HepG2 (cell line): ENCODE results near the gene TNFRSF6B. TPM values are rescaled to one million over a fixed set of nuclear protein-coding genes. Genes with fewer than 3 reads are reported as not detected.

ENCODE experiments used
- PAF1 ChIP-seq: IDR thresholded peaks from 2 replicates; pipeline ENCODE4 v1.6.1; 2016; ENCODE audit warnings: missing genetic modification reagents, missing compliant biosample characterization
- TAF15 ChIP-seq: fragments of 200-400 bp; formaldehyde crosslinking; IDR thresholded peaks from one replicate; pipeline ENCODE4 v1.6.1; 2018; ENCODE audit warnings: mild to moderate bottlenecking, low read depth, low read length; ENCODE audit not compliant: poor library complexity, severe bottlenecking
- ZNF563 ChIP-seq: sonication (generic); formaldehyde crosslinking; IDR thresholded peaks from 2 replicates; pipeline ENCODE4 v1.8.0; 2022; ENCODE audit warnings: mild to moderate bottlenecking, moderate library complexity, missing genetic modification reagents
- polyA plus RNA-seq, 8 experiments: library from polyadenylated mRNA; depleted of rRNA in 3 of 8; stranded (reverse) in 7 of 8; unstranded in 1 of 8; fragments of >200 nt; fragmentation: Illumina TruSeq in 4 of 8; extraction: Trizol in 4 of 8; gene quantifications; 2 replicates each; pipeline versions ENCODE4 v1.2.1 to v1.2.3, GENCODE V29; 2011 to 2016; ENCODE audit warnings: low read depth in 4 of 8, missing spikeins in 1 of 8, mixed read lengths in 1 of 8; ENCODE audit not compliant: insufficient read depth in 1 of 8
- total RNA-seq, 5 experiments: library from RNA; depleted of rRNA; stranded (reverse); fragments of >200 nt; fragmentation: Illumina TruSeq; extraction: Trizol; gene quantifications; 2 replicates each; pipeline ENCODE4 v1.2.3, GENCODE V29; 2016; ENCODE audit warnings: low read depth in 1 of 5
- TF ChIP-seq, protein P1 (sequence below), 2 experiments: fragments of 450-650 bp in 1 of 2; sonication (generic) in 1 of 2; formaldehyde crosslinking in 1 of 2; IDR thresholded peaks; 2 replicates each; pipeline versions ENCODE4 v1.6.1 to v1.8.0; 2016 to 2022; ENCODE audit warnings: antibody characterized with exemption in 1 of 2, mild to moderate bottlenecking in 1 of 2, missing genetic modification reagents in 1 of 2

The TNFRSF6B gene
- total and polyA plus RNA-seq, 2 of the 13 experiments (the other 11 are each of a cell fraction or from before 2014, with no cell fraction given), result 0.24 TPM; not detected in 1

DNA sequence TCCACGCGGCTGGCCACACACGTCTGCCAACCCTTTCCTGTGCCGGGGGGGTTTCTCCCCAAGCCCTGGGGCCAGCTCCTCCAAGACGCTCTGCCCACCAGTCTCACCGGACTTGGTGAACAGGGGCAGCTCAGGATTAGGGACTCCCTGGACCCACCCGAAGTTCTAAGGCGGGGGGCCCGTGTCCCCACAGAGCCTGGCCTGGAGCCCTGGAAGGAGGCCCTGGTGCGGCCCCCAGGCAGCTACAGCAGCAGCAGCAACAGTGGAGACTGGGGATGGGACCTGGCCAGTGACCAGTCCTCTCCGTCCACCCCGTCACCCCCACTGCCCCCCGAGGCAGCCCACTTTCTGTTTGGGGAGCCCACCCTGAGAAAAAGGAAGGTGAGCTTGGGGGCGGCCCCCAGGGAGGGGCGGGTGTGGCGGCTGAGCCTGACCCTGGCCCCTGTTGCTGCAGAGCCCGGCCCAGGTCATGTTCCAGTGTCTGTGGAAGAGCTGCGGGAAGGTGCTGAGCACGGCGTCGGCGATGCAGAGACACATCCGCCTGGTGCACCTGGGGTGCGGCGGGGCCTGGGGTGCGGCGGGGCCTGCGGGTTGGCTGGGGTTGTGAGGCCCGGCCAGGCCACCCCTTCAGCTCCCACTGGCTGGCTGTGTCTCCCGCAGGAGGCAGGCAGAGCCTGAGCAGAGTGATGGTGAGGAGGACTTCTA lies 45.4 kb downstream of the TNFRSF6B start (continued):
- TF ChIP-seq, protein P1, sequence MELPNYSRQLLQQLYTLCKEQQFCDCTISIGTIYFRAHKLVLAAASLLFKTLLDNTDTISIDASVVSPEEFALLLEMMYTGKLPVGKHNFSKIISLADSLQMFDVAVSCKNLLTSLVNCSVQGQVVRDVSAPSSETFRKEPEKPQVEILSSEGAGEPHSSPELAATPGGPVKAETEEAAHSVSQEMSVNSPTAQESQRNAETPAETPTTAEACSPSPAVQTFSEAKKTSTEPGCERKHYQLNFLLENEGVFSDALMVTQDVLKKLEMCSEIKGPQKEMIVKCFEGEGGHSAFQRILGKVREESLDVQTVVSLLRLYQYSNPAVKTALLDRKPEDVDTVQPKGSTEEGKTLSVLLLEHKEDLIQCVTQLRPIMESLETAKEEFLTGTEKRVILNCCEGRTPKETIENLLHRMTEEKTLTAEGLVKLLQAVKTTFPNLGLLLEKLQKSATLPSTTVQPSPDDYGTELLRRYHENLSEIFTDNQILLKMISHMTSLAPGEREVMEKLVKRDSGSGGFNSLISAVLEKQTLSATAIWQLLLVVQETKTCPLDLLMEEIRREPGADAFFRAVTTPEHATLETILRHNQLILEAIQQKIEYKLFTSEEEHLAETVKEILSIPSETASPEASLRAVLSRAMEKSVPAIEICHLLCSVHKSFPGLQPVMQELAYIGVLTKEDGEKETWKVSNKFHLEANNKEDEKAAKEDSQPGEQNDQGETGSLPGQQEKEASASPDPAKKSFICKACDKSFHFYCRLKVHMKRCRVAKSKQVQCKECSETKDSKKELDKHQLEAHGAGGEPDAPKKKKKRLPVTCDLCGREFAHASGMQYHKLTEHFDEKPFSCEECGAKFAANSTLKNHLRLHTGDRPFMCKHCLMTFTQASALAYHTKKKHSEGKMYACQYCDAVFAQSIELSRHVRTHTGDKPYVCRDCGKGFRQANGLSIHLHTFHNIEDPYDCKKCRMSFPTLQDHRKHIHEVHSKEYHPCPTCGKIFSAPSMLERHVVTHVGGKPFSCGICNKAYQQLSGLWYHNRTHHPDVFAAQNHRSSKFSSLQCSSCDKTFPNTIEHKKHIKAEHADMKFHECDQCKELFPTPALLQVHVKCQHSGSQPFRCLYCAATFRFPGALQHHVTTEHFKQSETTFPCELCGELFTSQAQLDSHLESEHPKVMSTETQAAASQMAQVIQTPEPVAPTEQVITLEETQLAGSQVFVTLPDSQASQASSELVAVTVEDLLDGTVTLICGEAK (IDR thresholded peaks at IDR 0.05), result no peak
- TF ChIP-seq, protein P1 (CRISPR knock-in tag; IDR thresholded peaks at IDR 0.05), result no peak; the same call in 1 of the 2 replicates
- TF ChIP-seq PAF1, result 0 out of 2 replicates have a peak, but pooled peaks have one; percentile 9
- peak; percentile 39 for TF ChIP-seq TAF15
- peak; percentile 16; the same call in 1 of the 2 replicates for TF ChIP-seq ZNF563 (CRISPR knock-in tag)
